ENCODE results near the gene LRRC14B.

GRCh38 chr5:187042-187431 lies 4.3 kb upstream of the LRRC14B start:
- TF ChIP-seq CTCF (IDR thresholded peaks at IDR 0.05) (no peak), POLR2A (IDR thresholded peaks at IDR 0.05) (no peak)

Data from gastroesophageal sphincter (tissue), 3 donors.